NCI-H345 (cell line): ENCODE results near the gene PDE9A.
"Not testable (repeated sequence)": the region's sequence is repeated elsewhere in the genome, so short reads cannot be mapped to it uniquely, and the experiment has no call there.

Experiments
- DNase-seq: peaks from one replicate; lab custom pipeline; 2025; lab: John Stamatoyannopoulos, UW

PDE9A gene

GRCh38 chr21:42653231-42654061 lies at the start of gene PDE9A:
Gene PDE9A, plus strand, starts transcription at chr21:42653621. Its CDS starts 194 bp downstream, at chr21:42653815.
- DNase-seq, result no peak

GRCh38 chr21:42607102-42607501 lies 46.3 kb upstream of the PDE9A start:
- no peak for DNase-seq

DNA sequence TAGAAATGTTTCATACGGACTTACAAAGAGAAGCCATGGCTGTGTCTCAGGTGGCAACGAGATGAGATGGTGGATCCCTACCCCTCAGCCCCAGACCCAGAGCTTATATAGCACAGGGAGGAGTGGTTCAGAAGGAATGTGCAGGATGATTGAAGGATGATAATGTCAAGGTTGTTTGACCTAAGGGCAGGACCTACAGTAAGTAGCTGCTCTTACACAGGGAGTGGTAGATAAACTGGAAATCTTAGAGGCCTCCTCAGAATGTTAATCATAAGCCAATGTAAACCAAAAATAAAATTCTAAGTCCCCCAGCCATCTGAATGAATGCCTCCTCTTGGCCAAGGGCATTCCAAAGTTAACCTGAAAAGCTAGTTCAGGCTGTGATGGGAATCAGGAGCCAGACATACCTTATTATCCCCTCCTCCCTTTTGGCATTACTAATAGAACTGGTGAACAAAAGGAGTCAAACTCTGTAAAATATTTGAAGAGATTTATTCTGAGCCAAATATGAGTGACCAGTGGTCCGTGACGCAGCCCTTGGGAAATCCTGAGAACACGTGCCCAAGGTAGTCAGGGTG lies 45.8 kb upstream of the PDE9A start:
- no peak for DNase-seq

- DNase-seq, result no peak
Observed at GRCh38 chr21:42608446-42608845, 45.0 kb upstream of the PDE9A start.

DNA sequence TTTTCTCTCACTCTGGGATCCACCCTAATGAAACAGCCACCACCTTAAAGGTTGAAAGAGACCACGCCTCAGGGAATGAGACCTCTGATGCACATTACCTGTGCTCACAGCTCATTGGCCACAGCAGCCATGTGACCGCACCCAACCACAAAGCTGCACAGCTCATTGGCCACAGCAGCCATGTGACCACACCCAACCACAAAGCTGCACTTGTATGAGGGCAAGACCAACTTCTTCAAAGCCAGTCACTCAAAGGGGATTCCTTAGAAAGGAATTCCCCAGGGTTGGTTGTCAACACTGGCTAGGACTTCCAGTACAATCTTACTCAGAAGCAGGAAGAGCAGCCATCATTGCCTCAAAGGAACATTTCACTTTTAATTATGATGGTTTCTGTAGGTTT lies 43.6 kb upstream of the PDE9A start:
- DNase-seq, result no peak

DNA sequence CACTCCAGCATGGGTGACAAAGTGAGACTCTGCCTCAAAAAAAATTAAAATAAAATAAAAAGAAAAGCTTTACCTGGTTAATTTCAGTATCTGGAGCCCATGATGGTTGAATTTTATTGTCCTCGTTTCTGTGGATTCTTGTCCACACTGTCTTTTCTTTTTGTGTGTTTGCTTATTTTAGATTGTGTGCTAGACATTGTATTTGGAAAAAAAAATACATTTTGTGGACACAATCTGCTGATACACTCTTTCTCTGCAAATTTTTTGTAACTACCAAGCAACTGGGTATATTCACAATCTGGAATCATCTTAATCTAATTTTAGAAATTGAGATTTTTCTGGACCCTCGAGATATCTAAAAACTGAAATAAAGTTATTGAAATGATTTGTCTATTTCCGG lies 41.6 kb upstream of the PDE9A start:
- no peak for DNase-seq

GRCh38 chr21:42612390-42612789 lies 41.0 kb upstream of the PDE9A start:
- DNase-seq, result no peak

- no peak for DNase-seq
Observed at GRCh38 chr21:42613756-42614155, 39.7 kb upstream of the PDE9A start.

GRCh38 chr21:42614396-42614795 lies 39.0 kb upstream of the PDE9A start:
- no peak for DNase-seq

DNA sequence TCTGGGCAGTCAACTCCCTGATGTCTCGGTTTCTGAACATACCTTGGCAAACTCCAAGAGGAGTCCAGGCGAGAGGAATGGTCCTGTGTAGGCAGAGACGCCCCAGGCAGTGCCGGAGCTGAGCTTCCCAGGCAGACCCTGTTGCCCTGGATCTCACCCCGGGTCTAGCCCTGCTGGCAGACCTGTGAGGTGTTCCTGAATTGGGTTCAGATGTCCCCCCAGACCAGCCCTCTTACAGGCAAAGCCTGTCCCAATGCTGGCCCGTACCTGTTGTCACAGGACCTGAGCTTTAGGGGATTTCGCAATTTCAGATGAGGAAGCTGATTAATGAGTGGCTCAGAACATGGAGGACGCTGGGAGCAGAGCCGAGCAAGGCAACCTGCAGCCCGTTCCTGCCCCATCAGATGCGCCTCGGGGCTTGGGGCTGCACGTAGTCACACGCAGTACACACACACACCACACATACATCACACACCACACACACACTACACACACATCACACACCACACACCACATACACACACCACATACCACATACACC lies 38.5 kb upstream of the PDE9A start:
- peak; percentile 44 for DNase-seq

- not testable (repeated sequence) for DNase-seq
Observed at GRCh38 chr21:42615377-42615776, 38.0 kb upstream of the PDE9A start.

GRCh38 chr21:42615924-42616323 lies 37.5 kb upstream of the PDE9A start:
- no peak for DNase-seq

DNA sequence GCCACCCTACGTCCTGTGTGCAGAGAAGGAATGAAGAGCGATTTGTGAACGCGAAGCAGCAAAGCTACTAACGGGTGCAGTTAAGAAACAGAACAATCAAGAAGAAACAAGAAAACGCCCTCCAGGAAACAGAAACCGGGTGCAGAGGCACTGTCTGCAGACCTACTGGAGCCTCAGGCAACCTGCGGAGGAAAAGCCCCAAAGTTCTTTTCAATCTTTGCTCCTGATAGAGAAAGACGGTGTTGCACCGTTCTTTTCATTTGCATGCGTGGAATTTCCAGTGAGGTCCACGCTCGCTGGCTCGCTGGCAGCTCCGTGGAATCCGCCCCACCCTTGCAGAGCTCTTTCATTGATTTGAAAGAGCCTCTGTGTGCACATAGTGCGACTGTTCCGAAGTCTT lies 37.0 kb upstream of the PDE9A start:
- DNase-seq, result no peak

- no peak for DNase-seq
Observed at GRCh38 chr21:42616941-42617340, 36.5 kb upstream of the PDE9A start.

DNA sequence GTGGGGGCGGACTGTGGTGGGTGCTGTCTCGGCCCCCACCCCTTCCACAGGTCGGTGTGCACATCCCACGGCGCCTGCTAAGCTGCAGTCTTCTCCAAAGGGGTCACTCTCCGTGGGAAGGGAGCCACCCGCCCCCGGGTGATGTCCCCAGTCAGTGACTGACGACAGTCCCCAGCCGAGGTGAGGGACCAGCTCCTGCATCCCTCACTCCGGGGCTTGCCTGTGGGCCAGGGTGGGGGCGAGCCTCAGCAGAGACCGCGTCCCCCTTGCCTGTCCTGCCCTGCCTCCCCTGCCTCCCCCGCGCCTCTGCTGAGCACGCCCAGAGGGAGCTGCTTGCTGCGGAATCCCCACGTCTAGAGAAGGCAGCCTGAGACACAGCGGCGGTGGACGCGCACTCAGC lies 35.9 kb upstream of the PDE9A start:
- DNase-seq, result no peak

GRCh38 chr21:42618707-42619102 lies 34.7 kb upstream of the PDE9A start:
- DNase-seq, result no peak

DNA sequence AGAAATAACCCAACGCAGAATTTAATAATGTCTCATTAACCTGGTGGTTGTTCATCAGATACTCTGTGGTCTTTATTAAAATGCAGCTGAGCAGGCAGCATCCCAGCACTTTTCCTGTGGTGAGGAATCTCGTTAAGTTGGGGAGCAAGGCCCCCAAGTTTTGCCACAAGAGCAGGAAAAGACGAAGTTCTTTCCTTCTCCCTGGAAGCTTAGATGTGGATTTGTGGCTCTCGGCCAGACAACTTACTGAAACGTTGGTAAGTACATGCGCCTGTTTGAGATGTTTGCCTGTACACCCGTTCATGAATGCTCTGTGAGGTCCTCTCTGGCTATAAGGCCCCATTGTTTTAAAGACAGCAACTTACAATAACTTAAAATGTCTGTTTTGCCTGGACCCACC lies 34.3 kb upstream of the PDE9A start:
- DNase-seq, result no peak

GRCh38 chr21:42619841-42620240 lies 33.6 kb upstream of the PDE9A start:
- no peak for DNase-seq

DNA sequence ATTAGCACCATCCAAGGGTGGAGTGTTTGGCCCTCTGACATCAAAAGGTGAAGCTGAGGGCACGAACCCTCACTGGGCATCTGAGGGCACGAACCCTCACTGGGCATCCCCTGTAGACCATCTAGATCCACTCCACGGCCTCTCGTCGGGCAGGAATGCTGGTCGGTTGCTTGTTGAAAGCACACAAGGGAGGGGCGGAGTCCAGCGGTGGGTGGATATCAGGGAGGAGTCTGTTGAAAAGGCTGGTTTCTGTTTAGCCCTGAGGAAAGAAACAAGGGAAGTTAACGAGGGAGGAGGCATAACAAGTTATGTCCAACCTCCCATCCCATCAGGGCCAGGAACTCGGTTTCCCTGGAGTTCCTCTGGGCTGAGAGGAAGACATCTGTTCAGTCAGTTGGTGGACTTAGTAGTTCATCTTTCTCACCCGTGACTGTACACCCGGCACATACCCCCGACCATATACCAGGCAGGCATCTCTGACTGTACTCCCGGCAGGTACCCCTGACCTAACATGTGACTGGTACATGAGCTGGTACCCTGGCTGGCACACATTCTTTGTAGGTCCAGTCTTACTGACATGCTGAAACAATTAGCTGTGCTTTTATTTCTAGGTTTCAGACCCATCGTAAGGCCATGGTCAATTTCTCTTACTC lies 32.1 kb upstream of the PDE9A start:
- peak; percentile 74 for DNase-seq

DNA sequence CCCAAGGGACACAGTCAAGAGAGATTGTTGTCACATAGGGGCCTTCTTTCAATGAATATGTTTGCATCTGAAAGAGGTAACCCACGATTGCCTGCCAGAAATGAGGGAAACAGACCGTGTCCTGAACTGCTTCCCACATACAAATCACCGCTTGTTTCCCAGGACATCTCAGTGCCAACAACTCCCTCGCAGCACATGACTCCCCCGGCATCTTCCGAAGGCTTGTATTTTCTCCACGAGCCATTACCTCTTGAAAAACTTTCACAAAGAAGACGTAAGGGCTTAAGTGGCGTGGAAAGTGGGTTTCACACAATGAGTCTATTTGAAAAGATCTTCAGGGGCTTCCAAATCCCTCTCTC lies 31.6 kb upstream of the PDE9A start:
- DNase-seq, result peak; percentile 98

GRCh38 chr21:42622284-42622683 lies 31.1 kb upstream of the PDE9A start:
- DNase-seq, result peak; percentile 56

- DNase-seq, result no peak
Observed at GRCh38 chr21:42623694-42624093, 29.7 kb upstream of the PDE9A start.
